ENCODE measurements around the gene DTWD1. TPM values are rescaled to one million over a fixed set of nuclear protein-coding genes. Genes with fewer than 3 reads are reported as not detected.
"Not testable (repeated sequence)": the region's sequence is repeated elsewhere in the genome, so short reads cannot be mapped to it uniquely, and the experiment has no call there.

DTWD1 gene, protein sequence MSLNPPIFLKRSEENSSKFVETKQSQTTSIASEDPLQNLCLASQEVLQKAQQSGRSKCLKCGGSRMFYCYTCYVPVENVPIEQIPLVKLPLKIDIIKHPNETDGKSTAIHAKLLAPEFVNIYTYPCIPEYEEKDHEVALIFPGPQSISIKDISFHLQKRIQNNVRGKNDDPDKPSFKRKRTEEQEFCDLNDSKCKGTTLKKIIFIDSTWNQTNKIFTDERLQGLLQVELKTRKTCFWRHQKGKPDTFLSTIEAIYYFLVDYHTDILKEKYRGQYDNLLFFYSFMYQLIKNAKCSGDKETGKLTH
- 10 to 100 TPM; 39.6 to 40.4 TPM for total RNA-seq
- 29.1 TPM for polyA plus RNA-seq (2013, experiment 1 of 2)
- 35.9 TPM for polyA plus RNA-seq (2013, experiment 2 of 2)
- long read RNA-seq, experiment 1, transcript DTWD1-202 (5 exons, 1,584 nt) = major isoform, 8 of 19 reads
- long read RNA-seq, experiment 1, partial matches to known transcripts = 2 of 19 reads
- long read RNA-seq, experiment 1, other reads (novel, unspliced or antisense) = 9 of 19 reads
- long read RNA-seq, experiment 2, transcript DTWD1-202 (5 exons, 1,584 nt) = major isoform, 33 of 66 reads
- long read RNA-seq, experiment 2, partial matches to known transcripts = 4 of 66 reads
- long read RNA-seq, experiment 2, other reads (novel, unspliced or antisense) = 28 of 66 reads
- long read RNA-seq, experiment 3, full-length matches to known transcripts = 49 of 84 reads
- long read RNA-seq, experiment 3, partial matches to known transcripts = 9 of 84 reads
- long read RNA-seq, experiment 3, other reads (novel, unspliced or antisense) = 26 of 84 reads
- long read RNA-seq, experiment 4, transcript DTWD1-202 (5 exons, 1,584 nt) = major isoform, 22 of 34 reads
- long read RNA-seq, experiment 4, partial matches to known transcripts = 2 of 34 reads
- long read RNA-seq, experiment 4, other reads (novel, unspliced or antisense) = 9 of 34 reads

DNA sequence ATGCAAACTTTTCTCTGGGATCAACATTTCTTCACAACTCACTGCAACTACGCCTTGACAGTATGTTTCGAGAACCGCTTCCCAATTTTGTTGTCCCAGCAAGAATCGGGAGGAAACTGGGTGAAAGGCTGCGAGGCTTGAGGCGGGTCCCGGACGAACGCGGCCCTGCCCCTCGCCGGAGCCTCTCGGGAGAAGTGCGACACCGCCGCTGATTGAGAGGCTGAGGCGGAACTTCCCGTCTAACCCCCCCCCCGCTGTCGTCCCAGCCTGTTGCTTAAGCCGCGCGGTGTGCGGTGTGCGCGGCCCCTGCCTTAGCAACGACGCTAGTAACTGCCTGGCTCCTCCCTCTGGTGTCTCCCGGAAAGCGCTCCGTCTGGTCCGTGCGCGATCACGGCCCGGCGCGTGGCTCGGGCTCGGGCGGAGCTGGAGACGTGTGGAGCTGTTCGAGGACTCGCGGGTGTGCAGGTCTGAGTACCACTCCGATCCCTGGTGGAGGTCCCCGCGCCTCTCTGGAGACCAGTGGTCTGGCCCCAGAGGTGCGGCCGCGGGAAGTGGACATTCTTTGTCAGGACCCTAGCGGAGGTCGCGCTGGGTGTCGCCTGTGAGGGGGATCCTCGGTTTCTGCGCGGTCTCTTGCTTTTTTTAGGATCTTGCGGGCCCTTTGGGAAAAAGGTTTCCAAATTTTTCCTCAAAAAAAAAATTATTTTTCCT, at the start of gene DTWD1, which contains the start of gene FAM227B:
Gene DTWD1 (plus strand): TSS at position 391 of the 711 bp plus-strand sequence. CDS start 4,120 bp downstream, outside the sequence.
Gene FAM227B (minus strand): TSS at position 161 of the 711 bp plus-strand sequence. CDS start 5,647 bp downstream, outside the sequence.
- peak within 1 kb of the TSS; percentile 76 for H3K9ac ChIP-seq (ENCODE audit: extremely low read depth, low read length, poor library complexity, severe bottlenecking)
- DNase-seq = peak; percentile 98
- Mint-ChIP-seq H3K9me3 (peaks cover 24% of the 10 kb centered on the region), H3K27me3 (ENCODE audit: insufficient read depth) (no peaks in the 10 kb centered on the region), H3K4me1 (peaks cover 21% of the 10 kb centered on the region), H3K4me3 (peak within 1 kb of the TSS; percentile 90), H3K36me3 (ENCODE audit: low read depth) (peaks cover 32% of the 10 kb centered on the region), H3K27ac (peak within 1 kb of the TSS; percentile 100)
- 0% methylated on average over 39 to 59 of the region's 59 CpGs for WGBS, 2 experiments (ENCODE audit: insufficient coverage in 1 of 2, insufficient read length in 1 of 2)
- peaks cover 29% of the 10 kb centered on the region for H3K9me3 ChIP-seq (ENCODE audit: control insufficient read depth, low read length)
- H3K27me3 ChIP-seq (ENCODE audit: control insufficient read depth, insufficient read depth, low read length, poor library complexity, severe bottlenecking) = no peaks in the 10 kb centered on the region
- H3K27ac ChIP-seq (ENCODE audit: low read depth, low read length) = peak within 1 kb of the TSS; percentile 57
- no peaks in the 10 kb centered on the region for H3K4me1 ChIP-seq (ENCODE audit: control insufficient read depth, insufficient read depth, low read length)
- peak; percentile 38 for TF ChIP-seq CTCF (conservative IDR thresholded peaks at IDR 0.05)
- peak within 1 kb of the TSS; percentile 97 for H3K4me3 ChIP-seq (ENCODE audit: low read length)
- H3K36me3 ChIP-seq (ENCODE audit: control insufficient read depth, insufficient read depth, low read length) = peaks cover 22% of the 10 kb centered on the region

DNA sequence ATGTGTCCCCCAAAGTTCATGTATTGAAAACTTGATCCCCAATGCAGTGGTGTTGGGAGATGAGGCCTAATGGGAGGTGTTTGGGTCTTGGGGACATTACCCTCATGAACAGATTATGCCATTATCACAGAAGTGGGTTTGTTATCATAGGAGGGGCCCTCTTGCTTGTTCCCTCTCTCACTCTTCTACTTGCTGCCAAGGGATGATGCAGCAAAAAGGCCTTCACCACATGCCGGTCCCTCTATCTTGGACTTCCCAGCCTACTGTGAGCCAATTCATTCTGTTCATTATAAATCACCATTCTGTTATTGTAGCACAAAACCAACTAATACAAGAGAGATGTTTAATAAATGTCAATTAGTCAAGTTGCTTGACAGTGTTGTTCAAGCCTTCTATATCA, 47.4 kb upstream of the DTWD1 start:
- Mint-ChIP-seq H3K27me3 (ENCODE audit: insufficient read depth) (no peaks in the 10 kb centered on the region), H3K9me3 (peaks cover 1% of the 10 kb centered on the region), H3K4me1 (no peaks in the 10 kb centered on the region), H3K36me3 (ENCODE audit: low read depth) (no peaks in the 10 kb centered on the region), H3K4me3 (no peak overlapping the region), H3K27ac (no peak overlapping the region)
- Histone ChIP-seq H3K27me3 (ENCODE audit: control insufficient read depth, insufficient read depth, low read length, poor library complexity, severe bottlenecking) (no peaks in the 10 kb centered on the region), H3K9me3 (ENCODE audit: control insufficient read depth, low read length) (no peaks in the 10 kb centered on the region), H3K27ac (ENCODE audit: low read depth, low read length) (no peak overlapping the region), H3K4me1 (ENCODE audit: control insufficient read depth, insufficient read depth, low read length) (no peaks in the 10 kb centered on the region), H3K9ac (ENCODE audit: extremely low read depth, low read length, poor library complexity, severe bottlenecking) (no peak overlapping the region), H3K4me3 (ENCODE audit: low read length) (no peak overlapping the region), H3K36me3 (ENCODE audit: control insufficient read depth, insufficient read depth, low read length) (no peaks in the 10 kb centered on the region)
- 100% methylated on average over 1 of the region's 1 CpG; no CpG with 5 or more reads in 1 of the 2 experiments for WGBS, 2 experiments (ENCODE audit: insufficient coverage in 1 of 2, insufficient read length in 1 of 2)
- DNase-seq = no peak
- TF ChIP-seq CTCF (conservative IDR thresholded peaks at IDR 0.05) = no peak

GRCh38 chr15:49589030-49589429, 31.8 kb upstream of the DTWD1 start:
- no peak for TF ChIP-seq CTCF (conservative IDR thresholded peaks at IDR 0.05)
- Histone ChIP-seq H3K4me3 (ENCODE audit: low read length) (no peak overlapping the region), H3K36me3 (ENCODE audit: control insufficient read depth, insufficient read depth, low read length) (no peaks in the 10 kb centered on the region), H3K27ac (ENCODE audit: low read depth, low read length) (no peak overlapping the region), H3K9me3 (ENCODE audit: control insufficient read depth, low read length) (peaks cover 10% of the 10 kb centered on the region), H3K27me3 (ENCODE audit: control insufficient read depth, insufficient read depth, low read length, poor library complexity, severe bottlenecking) (no peaks in the 10 kb centered on the region), H3K4me1 (ENCODE audit: control insufficient read depth, insufficient read depth, low read length) (no peaks in the 10 kb centered on the region), H3K9ac (ENCODE audit: extremely low read depth, low read length, poor library complexity, severe bottlenecking) (no peak overlapping the region)
- no peak for DNase-seq
- Mint-ChIP-seq H3K9me3 (peaks cover 18% of the 10 kb centered on the region), H3K27me3 (ENCODE audit: insufficient read depth) (no peaks in the 10 kb centered on the region), H3K27ac (no peak overlapping the region), H3K4me1 (no peaks in the 10 kb centered on the region), H3K36me3 (ENCODE audit: low read depth) (no peaks in the 10 kb centered on the region), H3K4me3 (no peak overlapping the region)

DNA sequence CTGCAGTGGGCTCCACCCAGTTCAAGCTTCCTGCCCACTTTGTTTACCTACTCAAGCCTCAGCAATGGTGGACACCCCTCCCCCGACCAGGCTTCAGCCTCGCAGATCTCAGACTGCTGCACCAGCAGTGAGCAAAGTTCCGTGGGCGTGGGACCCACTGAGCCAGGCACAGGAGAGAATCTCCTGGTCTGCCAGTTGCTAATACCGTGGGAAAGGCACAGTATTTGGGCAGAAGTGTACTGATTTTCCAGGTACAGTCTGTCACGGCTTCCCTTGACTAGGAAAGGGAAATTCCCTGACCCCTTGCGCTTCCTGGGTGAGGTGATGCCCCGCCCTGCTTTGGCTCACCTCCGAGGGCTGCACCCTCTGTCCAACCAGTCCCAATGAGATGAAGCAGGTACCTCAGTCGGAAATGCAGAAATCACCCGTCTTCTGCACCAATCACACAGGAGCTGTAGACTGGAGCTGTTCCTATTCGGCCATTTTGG, 28.0 kb upstream of the DTWD1 start:
- not testable (repeated sequence) for H3K4me3 Mint-ChIP-seq; DNase-seq; H3K27ac Mint-ChIP-seq; H3K27me3 Mint-ChIP-seq (ENCODE audit: insufficient read depth); H3K4me1 ChIP-seq (ENCODE audit: control insufficient read depth, insufficient read depth, low read length); H3K27ac ChIP-seq (ENCODE audit: low read depth, low read length); H3K36me3 ChIP-seq (ENCODE audit: control insufficient read depth, insufficient read depth, low read length); H3K27me3 ChIP-seq (ENCODE audit: control insufficient read depth, insufficient read depth, low read length, poor library complexity, severe bottlenecking); H3K36me3 Mint-ChIP-seq (ENCODE audit: low read depth); H3K9ac ChIP-seq (ENCODE audit: extremely low read depth, low read length, poor library complexity, severe bottlenecking); H3K4me3 ChIP-seq (ENCODE audit: low read length)
- Mint-ChIP-seq H3K9me3 (peaks cover 25% of the 10 kb centered on the region), H3K4me1 (peaks cover 12% of the 10 kb centered on the region)
- WGBS, 2 experiments (ENCODE audit: insufficient coverage in 1 of 2, insufficient read length in 1 of 2) = 94 to 95% methylated on average over 12 of the region's 12 CpGs
- H3K9me3 ChIP-seq (ENCODE audit: control insufficient read depth, low read length) = peaks cover 33% of the 10 kb centered on the region

Measured in endodermal cell (in vitro differentiated cells).